TTC549 (cell line): ENCODE data around the gene PMVK.

Source experiments
- FAIRE-seq: peaks from 2 replicates; lab custom pipeline; 2012; peaks lifted over from hg19 to GRCh38; lab: Jason Lieb, UNC

Gene PMVK

GRCh38 chr1:154877370-154877974 is 59.0 kb downstream of the PMVK start:
- no peak for FAIRE-seq

- no peak for FAIRE-seq
These were observed 59.6 kb downstream of the PMVK start for GRCh38 chr1:154876842-154877369.
